HepG2 (cell line): ENCODE data around the gene LRRC3. TPM values are rescaled to one million over a fixed set of nuclear protein-coding genes. Genes with fewer than 3 reads are reported as not detected.

ENCODE experiments used
- ATAC-seq: fragments of 200-7000 bp; cut with Tn5 transposase; 3 replicates; pipeline ENCODE4 v1.9.1; 2020; ENCODE audit warnings: mild to moderate bottlenecking, moderate library complexity
- BruUV-seq: library from RNA; stranded (reverse); fragments of 400-500 nt; replicated peaks from 2 replicates; lab custom pipeline; 2021; lab: Mats Ljungman, UMichigan
- CTCF ChIA-PET: fragments of 300-600 bp; formaldehyde crosslinking; extraction: SDS; loops from one replicate; lab custom pipeline; 2021; ENCODE audit warnings: low total read pairs, inconsistent platforms, low intra/inter-chr PET ratio; lab: Yijun Ruan, JAX
- POLR2A ChIA-PET: fragments of 350-600 bp; sonication (Branson Sonifier 250); formaldehyde crosslinking; loops from one replicate; lab custom pipeline; 2020; ENCODE audit warnings: antibody characterized with exemption, inconsistent platforms; lab: Yijun Ruan, JAX
- DNase-seq: peaks from one replicate; pipeline ENCODE4 v3.0.0-alpha.2; 2015; ENCODE audit warnings: low spot score
- FAIRE-seq: peaks from 3 replicates; lab custom pipeline; 2011; peaks lifted over from hg19 to GRCh38; lab: Jason Lieb, UNC
- H2AFZ ChIP-seq: one replicate; pipeline ENCODE4 v1.6.1; 2011; ENCODE audit warnings: low read length, inconsistent platforms
- H3K27ac ChIP-seq: fragments of 300-600 bp; 3 replicates; pipeline ENCODE4 v1.8.0; 2011; ENCODE audit warnings: mixed run types, mild to moderate bottlenecking, mixed read lengths, low read length, inconsistent platforms; ENCODE audit not compliant: insufficient read depth; ENCODE audit errors: extremely low read length
- H3K27me3 ChIP-seq, 2 experiments: fragments of 200-600 bp in 1 of 2; 2 replicates in 1 of 2; 3 replicates in 1 of 2; pipeline versions ENCODE4 v1.6.0 to v1.8.0; 2011; ENCODE audit warnings: low read length in 2 of 2, mild to moderate bottlenecking in 2 of 2, moderate library complexity in 2 of 2, inconsistent platforms in 1 of 2; ENCODE audit not compliant: insufficient read depth in 2 of 2, control insufficient read depth in 1 of 2
- H3K36me3 ChIP-seq, 2 experiments: fragments of 200-600 bp in 1 of 2; replicated peaks in 1 of 2; 2 replicates in 1 of 2; 3 replicates in 1 of 2; pipeline versions ENCODE4 v1.5.1 to v1.8.0; 2011; ENCODE audit warnings: low read length in 2 of 2, inconsistent platforms in 1 of 2; ENCODE audit not compliant: insufficient read depth in 2 of 2, control insufficient read depth in 1 of 2
- H3K4me1 ChIP-seq: 2 replicates; pipeline ENCODE4 v1.5.1; 2012; ENCODE audit warnings: low read length, inconsistent platforms; ENCODE audit not compliant: insufficient read depth
- H3K4me2 ChIP-seq: 2 replicates; pipeline ENCODE4 v1.6.0; 2011; ENCODE audit warnings: low read depth, low read length, inconsistent platforms
- H3K4me3 ChIP-seq, 3 experiments: fragments of 200-600 bp in 1 of 3; sonication (generic), shearing (Covaris generic) in 1 of 3; replicated peaks in 1 of 3; 2 replicates each; pipeline ENCODE4 v1.5.1; 2011 to 2016; ENCODE audit warnings: low read length in 3 of 3, inconsistent platforms in 2 of 3, low read depth in 2 of 3, mild to moderate bottlenecking in 2 of 3, control low read depth in 1 of 3, mixed read lengths in 1 of 3; ENCODE audit not compliant: insufficient read depth in 1 of 3
- H3K79me2 ChIP-seq: one replicate; pipeline ENCODE4 v1.6.1; 2011; ENCODE audit warnings: low read length, inconsistent platforms; ENCODE audit not compliant: insufficient read depth
- H3K9ac ChIP-seq: 2 replicates; pipeline ENCODE4 v1.6.0; 2011; ENCODE audit warnings: mild to moderate bottlenecking, low read depth, low read length, inconsistent platforms; ENCODE audit not compliant: insufficient read depth
- H3K9me3 ChIP-seq: 2 replicates; pipeline ENCODE4 v1.5.1; 2012; ENCODE audit warnings: mild to moderate bottlenecking, low read length
- H4K20me1 ChIP-seq: 2 replicates; pipeline ENCODE4 v1.6.0; 2011; ENCODE audit warnings: inconsistent platforms, mild to moderate bottlenecking, low read length, moderate library complexity; ENCODE audit not compliant: insufficient read depth
- BRD4 ChIP-seq: sonication (generic); formaldehyde crosslinking; IDR thresholded peaks from 2 replicates; pipeline ENCODE4 v1.4.0; 2020; ENCODE audit warnings: missing genetic modification reagents
- CENPX ChIP-seq: sonication (generic); formaldehyde crosslinking; IDR thresholded peaks from 2 replicates; pipeline ENCODE4 v1.9.0; 2021; ENCODE audit warnings: mild to moderate bottlenecking, missing genetic modification reagents, moderate library complexity
- CTCF ChIP-seq: sonication (generic); formaldehyde crosslinking; IDR thresholded peaks from 2 replicates; pipeline ENCODE4 v1.5.0; 2020; ENCODE audit warnings: mild to moderate bottlenecking, missing genetic modification reagents, moderate library complexity
- EZH2 ChIP-seq: conservative IDR thresholded peaks from 2 replicates; pipeline ENCODE4 v1.6.1; 2012; ENCODE audit warnings: mild to moderate bottlenecking, low read depth, low read length, moderate library complexity
- GATAD1 ChIP-seq: IDR thresholded peaks from 2 replicates; pipeline ENCODE4 v1.6.1; 2016; ENCODE audit warnings: missing genetic modification reagents, missing compliant biosample characterization
- POGK ChIP-seq: sonication (generic); formaldehyde crosslinking; conservative IDR thresholded peaks from 2 replicates; pipeline ENCODE4 v1.8.0; 2022; ENCODE audit warnings: mild to moderate bottlenecking, moderate library complexity, missing genetic modification reagents
- POGZ ChIP-seq: sonication (generic); formaldehyde crosslinking; IDR thresholded peaks from 2 replicates; pipeline ENCODE4 v1.4.0; 2020; ENCODE audit warnings: mild to moderate bottlenecking, missing genetic modification reagents
- TP53 ChIP-seq: sonication (generic); formaldehyde crosslinking; conservative IDR thresholded peaks from 2 replicates; pipeline ENCODE4 v1.4.0; 2020; ENCODE audit warnings: missing genetic modification reagents
- YY1 ChIP-seq: IDR thresholded peaks from 2 replicates; pipeline ENCODE4 v1.6.1; 2011; ENCODE audit warnings: low read length, low read depth, moderate library complexity, mild to moderate bottlenecking; ENCODE audit not compliant: insufficient read depth, insufficient replicate concordance
- ZBTB25 ChIP-seq: IDR thresholded peaks from 2 replicates; pipeline ENCODE4 v1.6.1; 2018; ENCODE audit warnings: missing genetic modification reagents
- ZBTB7B ChIP-seq: sonication (generic); formaldehyde crosslinking; IDR thresholded peaks from 2 replicates; pipeline ENCODE4 v1.4.0; 2020; ENCODE audit warnings: missing genetic modification reagents
- ZNF451 ChIP-seq: sonication (generic); formaldehyde crosslinking; IDR thresholded peaks from 2 replicates; pipeline ENCODE4 v1.5.0; 2020; ENCODE audit warnings: mild to moderate bottlenecking, missing genetic modification reagents
- ZNF552 ChIP-seq: sonication (generic); formaldehyde crosslinking; IDR thresholded peaks from 2 replicates; pipeline ENCODE4 v1.9.0; 2022; ENCODE audit warnings: missing genetic modification reagents, mild to moderate bottlenecking, borderline replicate concordance
- ZNF703 ChIP-seq: sonication (generic); formaldehyde crosslinking; IDR thresholded peaks from 2 replicates; pipeline ENCODE4 v1.5.1; 2020; ENCODE audit warnings: missing genetic modification reagents, mild to moderate bottlenecking, moderate library complexity, borderline replicate concordance
- ZNF749 ChIP-seq: sonication (generic); formaldehyde crosslinking; IDR thresholded peaks from 2 replicates; pipeline ENCODE4 v1.8.0; 2022; ENCODE audit warnings: mild to moderate bottlenecking, missing genetic modification reagents, moderate library complexity, borderline replicate concordance
- ZNF768 ChIP-seq: sonication (generic); formaldehyde crosslinking; IDR thresholded peaks from 2 replicates; pipeline ENCODE4 v1.4.0; 2020; ENCODE audit warnings: missing genetic modification reagents
- WGBS: methylation state at CpG from one replicate; pipeline ENCODE4 v1.1.6; 2017; ENCODE audit warnings: low lambda C conversion rate; 5-methylcytosine and 5-hydroxymethylcytosine counted together
- in situ Hi-C: cut with HindIII; loops from 2 replicates; pipeline ENCODE4 v1.10.0; 2017; ENCODE audit warnings: low pct_unique_long_range_greater_than_20kb; ENCODE audit not compliant: extremely low pct_ligation_motif_present
- intact Hi-C: fragments of 100-400 bp; cut with micrococcal nuclease; formaldehyde crosslinking; loops from one replicate; pipeline ENCODE4 v1.10.0; 2022; ENCODE audit not compliant: unreplicated experiment
- polyA plus RNA-seq, 8 experiments: library from polyadenylated mRNA; depleted of rRNA in 3 of 8; stranded (reverse) in 7 of 8; unstranded in 1 of 8; fragments of >200 nt; fragmentation: Illumina TruSeq in 4 of 8; extraction: Trizol in 4 of 8; gene quantifications; 2 replicates each; pipeline versions ENCODE4 v1.2.1 to v1.2.3, GENCODE V29; 2011 to 2016; ENCODE audit warnings: low read depth in 4 of 8, missing spikeins in 1 of 8, mixed read lengths in 1 of 8; ENCODE audit not compliant: insufficient read depth in 1 of 8
- total RNA-seq, 5 experiments: library from RNA; depleted of rRNA; stranded (reverse); fragments of >200 nt; fragmentation: Illumina TruSeq; extraction: Trizol; gene quantifications; 2 replicates each; pipeline ENCODE4 v1.2.3, GENCODE V29; 2016; ENCODE audit warnings: low read depth in 1 of 5

Gene LRRC3
- total and polyA plus RNA-seq, 2 of the 13 experiments (the other 11 are each of a cell fraction or from before 2014, with no cell fraction given): 4.8 to 16.5 TPM

GRCh38 chr21:44438531-44439210, 16.6 kb upstream of the LRRC3 start (continued):
- TF ChIP-seq ZBTB25 (no peak), ZNF451 (CRISPR knock-in tag) (0 out of 2 replicates have a peak, but pooled peaks have one; percentile 45), TP53 (no peak), GATAD1 (CRISPR knock-in tag) (no peak), YY1 (peak; percentile 15), BRD4 (CRISPR knock-in tag) (no peak), ZNF749 (0 out of 2 replicates have a peak, but pooled peaks have one; percentile 22)

GRCh38 chr21:44439211-44439600, 16.1 kb upstream of the LRRC3 start:
- Histone ChIP-seq H3K79me2 (no peaks in the 10 kb centered on the region), H3K4me3 (peak overlapping the region in 2 of 3 experiments; percentile 43 to 73; a peak in 3 of 6 replicates), H3K9ac (no peak overlapping the region; the same call in 1 of the 2 replicates), H3K36me3 (no peaks in the 10 kb centered on the region), H3K4me2 (peak overlapping the region; percentile 97), H3K9me3 (no peaks in the 10 kb centered on the region), H3K4me1 (peaks cover 44% of the 10 kb centered on the region), H3K27ac (no peak overlapping the region), H2AFZ (no peak overlapping the region), H3K27me3 (peaks cover 2 to 24% of the 10 kb centered on the region in 2 experiments; a peak in 4 of 5 replicates), H4K20me1 (no peaks in the 10 kb centered on the region)
- FAIRE-seq: no peak
- no peak for DNase-seq
- in situ Hi-C loops: no loop called here
- POLR2A ChIA-PET: interaction anchor here (1.1 to 1.4 kb wide), 2 partner anchors 10 to 17 kb away, joined by 3 to 4 read pairs; no protein-coding TSS in a partner anchor
- CTCF ChIA-PET: no interaction called here
- BruUV-seq: no TSS peak
- TF ChIP-seq POGZ (CRISPR knock-in tag) (no peak), ZNF768 (CRISPR knock-in tag) (0 out of 2 replicates have a peak, but pooled peaks have one; percentile 0), CENPX (no peak), ZNF552 (no peak), ZBTB7B (0 out of 2 replicates have a peak, but pooled peaks have one; percentile 25), POGK (CRISPR knock-in tag) (no peak), CTCF (CRISPR knock-in tag) (peak; percentile 39), EZH2 (no peak), ZNF703 (CRISPR knock-in tag) (no peak)
- no peak; the same call in 2 of the 3 replicates for ATAC-seq
- WGBS: 30% methylated on average over 7 of the region's 11 CpGs
- intact Hi-C loops: loop anchor here (10.0 kb wide), 1 partner anchor 74 kb away; no protein-coding TSS in a partner anchor
